Epithelial cell of proximal tubule (primary cell): ENCODE results near the gene CYB5B. TPM values are rescaled to one million over a fixed set of nuclear protein-coding genes. Genes with fewer than 3 reads are reported as not detected.
"Not testable (repeated sequence)": the region's sequence is repeated elsewhere in the genome, so short reads cannot be mapped to it uniquely, and the experiment has no call there.

Source experiments
- DNase-seq: peaks from one replicate; pipeline ENCODE4 v3.0.0-alpha.2; 2011; ENCODE audit warnings: low read depth
- H3K4me3 ChIP-seq: 2 replicates; pipeline ENCODE4 v1.5.1; 2011; ENCODE audit warnings: low read depth, mild to moderate bottlenecking, low read length
- total RNA-seq: library from RNA; depleted of rRNA; stranded (reverse); fragments of >200 nt; gene quantifications from 2 replicates; pipeline ENCODE4 v1.2.3, GENCODE V29; 2015
- TF ChIP-seq, protein P1 (sequence below): conservative IDR thresholded peaks from 2 replicates; pipeline ENCODE4 v1.5.1; 2012; ENCODE audit warnings: low read depth, mild to moderate bottlenecking, low read length

The CYB5B gene
- total RNA-seq, 1 donor from 2014 or later: 54.0 TPM

DNA sequence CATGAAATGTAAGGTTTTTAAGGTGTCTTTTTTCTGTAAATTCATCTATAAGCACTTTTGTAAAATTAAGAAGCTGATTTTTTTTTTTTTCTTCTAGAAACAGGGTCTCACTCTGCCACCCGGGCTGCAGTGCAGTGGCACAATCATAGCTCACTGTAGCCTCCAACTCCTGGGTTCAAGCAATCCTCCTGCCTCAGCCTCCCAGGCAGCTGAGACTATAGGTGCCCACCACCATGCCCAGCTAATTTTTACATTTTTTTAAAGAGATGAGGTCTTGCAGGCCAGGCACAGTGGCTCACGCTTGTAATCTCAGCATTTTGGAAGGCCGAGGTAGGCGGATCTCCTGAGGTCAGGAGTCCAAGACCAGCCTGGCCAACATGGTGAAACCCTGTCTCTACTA, 4.5 kb upstream of the CYB5B start:
- no peak overlapping the region for H3K4me3 ChIP-seq
- TF ChIP-seq, protein P1, sequence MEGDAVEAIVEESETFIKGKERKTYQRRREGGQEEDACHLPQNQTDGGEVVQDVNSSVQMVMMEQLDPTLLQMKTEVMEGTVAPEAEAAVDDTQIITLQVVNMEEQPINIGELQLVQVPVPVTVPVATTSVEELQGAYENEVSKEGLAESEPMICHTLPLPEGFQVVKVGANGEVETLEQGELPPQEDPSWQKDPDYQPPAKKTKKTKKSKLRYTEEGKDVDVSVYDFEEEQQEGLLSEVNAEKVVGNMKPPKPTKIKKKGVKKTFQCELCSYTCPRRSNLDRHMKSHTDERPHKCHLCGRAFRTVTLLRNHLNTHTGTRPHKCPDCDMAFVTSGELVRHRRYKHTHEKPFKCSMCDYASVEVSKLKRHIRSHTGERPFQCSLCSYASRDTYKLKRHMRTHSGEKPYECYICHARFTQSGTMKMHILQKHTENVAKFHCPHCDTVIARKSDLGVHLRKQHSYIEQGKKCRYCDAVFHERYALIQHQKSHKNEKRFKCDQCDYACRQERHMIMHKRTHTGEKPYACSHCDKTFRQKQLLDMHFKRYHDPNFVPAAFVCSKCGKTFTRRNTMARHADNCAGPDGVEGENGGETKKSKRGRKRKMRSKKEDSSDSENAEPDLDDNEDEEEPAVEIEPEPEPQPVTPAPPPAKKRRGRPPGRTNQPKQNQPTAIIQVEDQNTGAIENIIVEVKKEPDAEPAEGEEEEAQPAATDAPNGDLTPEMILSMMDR: no peak
- DNase-seq: no peak

DNA sequence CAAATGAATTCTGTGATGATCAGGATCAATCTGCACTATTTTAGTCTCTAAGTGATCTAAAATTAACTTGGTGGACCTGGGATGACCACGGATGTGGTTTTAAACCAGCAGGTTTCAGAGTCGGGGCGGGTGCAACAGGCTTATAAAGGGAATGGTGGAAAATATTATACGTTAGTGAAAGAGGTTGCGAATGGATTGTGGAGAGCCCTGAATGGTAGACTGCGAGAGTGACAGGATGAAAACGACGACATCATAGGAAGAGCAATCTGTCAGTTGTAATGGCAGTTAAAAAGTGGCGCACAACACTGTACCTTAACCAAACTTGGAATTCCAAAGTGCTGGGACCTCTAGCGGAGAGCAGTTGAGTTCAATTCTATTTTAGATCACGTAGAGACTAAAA, 1.2 kb upstream of the CYB5B start:
- no peak overlapping the region for H3K4me3 ChIP-seq
- TF ChIP-seq, protein P1: no peak
- no peak for DNase-seq

DNA sequence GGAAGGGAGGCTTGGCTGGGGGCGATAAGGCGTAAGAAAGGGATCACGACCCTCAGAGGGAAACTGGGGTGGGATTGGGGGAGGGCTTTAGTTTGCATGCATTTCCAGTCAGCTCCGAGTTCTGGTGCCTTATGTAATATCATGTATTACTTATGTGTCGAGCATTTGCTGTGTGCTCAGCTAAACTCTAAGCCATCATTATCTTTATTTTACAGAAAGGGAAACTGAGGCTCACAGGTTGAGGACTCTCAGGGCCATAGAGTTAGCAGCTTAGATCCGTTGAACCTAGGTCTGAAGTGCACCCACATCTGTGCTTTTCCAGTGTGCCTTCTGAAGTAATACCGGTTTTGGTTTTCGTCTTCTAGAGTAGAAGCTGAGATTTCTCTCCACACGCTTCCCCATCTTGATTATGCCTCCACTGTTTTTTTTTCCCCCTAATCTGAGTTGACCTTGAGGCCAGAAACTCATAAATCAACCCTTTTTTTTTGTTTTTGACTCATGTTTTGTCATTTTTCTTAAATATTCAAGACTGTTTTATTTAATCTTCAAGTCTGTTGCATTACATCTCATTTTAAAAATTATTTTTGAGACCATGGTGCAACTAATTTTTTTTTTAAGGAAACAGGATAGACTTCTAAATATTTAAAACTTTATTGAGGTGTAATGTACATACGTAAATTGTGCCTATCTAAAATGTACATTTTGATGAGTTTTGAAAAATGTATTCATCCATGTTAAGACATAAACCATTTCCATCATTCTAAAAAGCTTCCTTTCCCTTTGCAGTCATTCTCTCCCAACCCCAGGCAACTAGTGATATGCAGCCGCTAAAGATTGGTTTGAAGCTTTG, 741 bp downstream of the CYB5B start:
- TF ChIP-seq, protein P1: no peak
- H3K4me3 ChIP-seq: peak overlapping the region; percentile 96
- no peak for DNase-seq

DNA sequence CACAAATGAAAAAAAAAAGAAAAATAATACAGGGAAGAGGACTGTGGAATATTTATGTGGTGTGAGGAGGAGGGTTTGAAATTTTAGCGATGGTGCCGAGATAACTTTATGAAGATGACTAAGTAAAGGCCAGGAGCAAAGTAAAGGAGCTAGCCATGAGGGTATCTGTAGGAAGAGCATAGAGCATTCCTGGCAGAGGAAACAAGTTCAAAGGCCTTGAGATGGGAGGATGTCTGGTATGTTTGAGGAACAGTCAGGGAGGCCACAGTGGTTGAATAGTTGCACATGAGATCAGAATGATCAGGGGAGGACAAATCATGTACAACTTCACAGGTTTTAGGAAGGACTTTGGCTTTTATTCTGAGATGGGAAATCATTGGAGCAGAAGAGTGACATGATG, 4.2 kb downstream of the CYB5B start:
- TF ChIP-seq, protein P1: no peak
- no peak overlapping the region for H3K4me3 ChIP-seq
- no peak for DNase-seq

DNA sequence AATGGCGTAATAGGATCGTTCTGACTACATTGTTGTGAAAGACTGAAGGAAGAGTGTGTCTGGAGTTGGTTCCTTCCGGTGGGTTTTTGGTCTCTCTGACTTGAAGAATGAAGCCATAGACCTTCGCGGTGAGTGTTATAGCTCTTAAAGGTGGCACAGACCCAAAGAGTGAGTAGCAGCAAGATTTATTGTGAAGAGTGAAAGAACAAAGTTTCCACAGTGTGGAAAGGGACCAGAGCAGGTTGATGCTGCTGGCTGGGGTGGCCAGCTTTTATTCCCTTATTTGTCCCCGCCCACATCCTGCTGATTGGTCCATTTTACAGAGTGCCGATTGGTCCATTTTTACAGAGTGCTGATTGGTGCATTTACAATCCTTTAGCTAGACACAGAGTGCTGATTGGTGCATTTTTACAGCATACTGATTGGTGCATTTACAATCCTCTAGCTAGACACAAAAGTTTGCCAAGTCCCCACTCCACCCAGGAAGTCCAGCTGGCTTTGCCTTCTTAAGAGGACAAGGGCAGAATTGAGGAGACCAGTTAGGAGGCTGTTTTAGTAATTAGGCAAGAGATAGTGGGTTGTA, 4.7 kb downstream of the CYB5B start:
- not testable (repeated sequence) for DNase-seq, H3K4me3 ChIP-seq

DNA sequence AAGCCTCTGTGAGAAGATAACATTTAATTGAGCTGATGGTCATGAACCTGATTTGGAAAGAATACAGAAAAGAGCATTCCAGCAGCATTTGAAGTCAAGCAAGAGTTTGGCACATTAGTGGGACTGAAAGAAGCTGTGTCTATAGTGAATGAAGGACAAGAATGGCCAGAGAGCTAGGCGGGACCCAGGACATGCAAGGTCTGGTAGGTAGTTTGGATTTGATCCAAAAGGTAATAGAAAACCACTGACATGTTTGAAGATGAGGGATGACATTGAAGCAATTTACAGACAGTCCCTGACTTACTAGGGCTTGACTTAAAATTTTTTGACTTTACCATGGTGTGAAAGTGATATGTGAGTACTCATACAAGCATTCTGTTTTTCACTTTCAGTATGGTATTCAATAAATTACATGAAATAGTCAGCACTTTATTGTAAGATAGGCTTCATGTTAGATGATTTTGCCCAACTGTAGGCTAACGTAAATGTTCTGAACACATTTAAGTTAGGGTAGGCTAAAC, 7.6 kb downstream of the CYB5B start:
- no peak overlapping the region for H3K4me3 ChIP-seq
- DNase-seq: no peak
- TF ChIP-seq, protein P1: no peak

DNA sequence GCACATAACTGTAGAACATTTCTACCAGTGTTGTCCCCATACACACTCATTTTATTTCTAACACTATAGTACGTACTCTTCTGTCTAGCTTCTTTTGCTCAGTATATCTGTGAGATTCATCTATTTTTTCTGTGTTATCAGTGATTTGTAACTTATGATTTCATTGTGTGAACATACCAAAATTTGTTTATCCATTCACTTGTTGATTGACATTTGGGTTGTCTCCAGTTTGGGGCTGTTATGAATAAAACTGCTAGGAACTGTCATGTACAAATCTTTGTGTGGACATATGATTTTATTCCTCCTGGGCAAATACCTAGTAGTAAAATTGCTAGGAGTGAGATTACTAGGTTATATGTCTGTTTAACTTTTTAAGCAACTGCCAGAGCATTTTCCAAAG, 9.6 kb downstream of the CYB5B start:
- TF ChIP-seq, protein P1: no peak
- H3K4me3 ChIP-seq: no peak overlapping the region
- DNase-seq: no peak
